Measurements from ENCODE around the gene PRSS16. TPM values are rescaled to one million over a fixed set of nuclear protein-coding genes. Genes with fewer than 3 reads are reported as not detected.

PRSS16 gene
- total RNA-seq, 1 experiment from 2014 or later, result 16.4 TPM

DNA sequence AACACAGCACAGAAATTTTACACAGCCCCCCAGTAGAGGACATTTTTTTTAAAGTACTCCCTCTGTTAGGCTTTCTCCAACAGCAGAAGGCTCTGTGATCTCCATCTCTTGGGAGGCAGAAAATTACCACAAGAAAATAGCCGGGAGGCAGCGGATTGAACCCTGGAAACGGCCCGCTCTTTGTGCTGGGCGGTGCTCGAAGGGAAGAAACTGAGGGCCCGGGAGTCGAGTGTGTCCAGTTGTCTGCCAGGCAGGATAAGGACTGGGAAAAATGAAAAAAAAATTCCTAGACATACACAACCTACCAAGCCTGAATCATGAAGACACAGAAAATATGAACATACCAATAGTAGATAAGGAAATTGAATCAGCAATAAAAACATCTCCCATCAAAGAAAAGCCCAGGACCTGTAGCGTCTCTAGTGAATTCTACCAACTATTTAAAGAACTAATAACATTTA is 33.1 kb downstream of the PRSS16 start:
- peak overlapping the region; percentile 67 for H3K27ac Mint-ChIP-seq (ENCODE audit: unreplicated experiment)
- TF ChIP-seq, protein P1, sequence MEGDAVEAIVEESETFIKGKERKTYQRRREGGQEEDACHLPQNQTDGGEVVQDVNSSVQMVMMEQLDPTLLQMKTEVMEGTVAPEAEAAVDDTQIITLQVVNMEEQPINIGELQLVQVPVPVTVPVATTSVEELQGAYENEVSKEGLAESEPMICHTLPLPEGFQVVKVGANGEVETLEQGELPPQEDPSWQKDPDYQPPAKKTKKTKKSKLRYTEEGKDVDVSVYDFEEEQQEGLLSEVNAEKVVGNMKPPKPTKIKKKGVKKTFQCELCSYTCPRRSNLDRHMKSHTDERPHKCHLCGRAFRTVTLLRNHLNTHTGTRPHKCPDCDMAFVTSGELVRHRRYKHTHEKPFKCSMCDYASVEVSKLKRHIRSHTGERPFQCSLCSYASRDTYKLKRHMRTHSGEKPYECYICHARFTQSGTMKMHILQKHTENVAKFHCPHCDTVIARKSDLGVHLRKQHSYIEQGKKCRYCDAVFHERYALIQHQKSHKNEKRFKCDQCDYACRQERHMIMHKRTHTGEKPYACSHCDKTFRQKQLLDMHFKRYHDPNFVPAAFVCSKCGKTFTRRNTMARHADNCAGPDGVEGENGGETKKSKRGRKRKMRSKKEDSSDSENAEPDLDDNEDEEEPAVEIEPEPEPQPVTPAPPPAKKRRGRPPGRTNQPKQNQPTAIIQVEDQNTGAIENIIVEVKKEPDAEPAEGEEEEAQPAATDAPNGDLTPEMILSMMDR (IDR thresholded peaks at IDR 0.05; ENCODE audit: insufficient read depth in 1 of 2, low read depth in 1 of 2, low read length in 1 of 2, severe bottlenecking in 1 of 2, unreplicated experiment in 1 of 2), result no peak
- H3K27me3 ChIP-seq (replicated peaks; ENCODE audit: control insufficient read depth, insufficient read depth, low read length), result no peaks in the 10 kb centered on the region
- ChIA-PET POLR2A (interaction anchor here (0.6 kb wide), 1 partner anchor 17 kb away, joined by 9 read pairs; no protein-coding TSS in a partner anchor), CTCF (interaction anchor here (0.6 kb wide), 1 partner anchor 900 kb away, joined by 3 read pairs; no protein-coding TSS in a partner anchor)
- H3K4me1 ChIP-seq, result no peaks in the 10 kb centered on the region
- H3K27me3 Mint-ChIP-seq (ENCODE audit: insufficient read depth, unreplicated experiment), result no peaks in the 10 kb centered on the region
- peaks cover 11% of the 10 kb centered on the region for H3K36me3 Mint-ChIP-seq (ENCODE audit: insufficient read depth, unreplicated experiment)
- H3K36me3 ChIP-seq (ENCODE audit: control insufficient read depth, insufficient read depth, low read length), result no peaks in the 10 kb centered on the region
- peak overlapping the region; percentile 86 for H3K4me3 Mint-ChIP-seq (ENCODE audit: unreplicated experiment)
- intact Hi-C loops (cut with micrococcal nuclease; ENCODE audit: unreplicated experiment), result loop anchor here (1.0 kb wide), 1 partner anchor 15 kb away; no protein-coding TSS in a partner anchor
- no peaks in the 10 kb centered on the region for H3K9me3 ChIP-seq
- BruUV-seq (replicated peaks), result no TSS peak
- H3K4me1 Mint-ChIP-seq (ENCODE audit: low read depth, unreplicated experiment), result peaks cover 6% of the 10 kb centered on the region
- DNase-seq, result no peak
- H3K9me3 Mint-ChIP-seq (ENCODE audit: unreplicated experiment), result no peaks in the 10 kb centered on the region
- peak overlapping the region; percentile 42 for H3K4me3 ChIP-seq (ENCODE audit: low read depth, low read length)

DNA sequence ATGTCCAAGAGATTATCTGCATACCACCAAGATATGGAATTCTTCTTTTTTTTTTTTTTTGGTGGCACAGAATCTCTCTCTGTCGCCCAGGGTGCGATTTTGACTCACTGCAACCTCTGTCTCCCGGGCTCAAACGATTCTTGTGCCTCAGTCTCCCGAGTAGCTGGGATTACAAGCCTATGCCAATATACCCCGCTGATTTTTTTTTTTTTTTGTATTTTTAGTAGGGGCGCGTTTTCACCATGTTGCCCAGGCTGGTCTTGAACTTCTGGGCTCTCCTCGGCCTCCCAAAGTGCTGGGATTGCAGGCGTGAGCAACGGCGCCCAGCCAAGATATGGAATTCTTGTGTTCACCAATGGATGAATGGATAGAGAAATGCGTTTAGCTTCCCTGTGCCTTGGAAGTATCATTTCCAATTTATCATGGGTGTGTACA is 33.6 kb downstream of the PRSS16 start:
- TF ChIP-seq, protein P1 (IDR thresholded peaks at IDR 0.05; ENCODE audit: insufficient read depth in 1 of 2, low read depth in 1 of 2, low read length in 1 of 2, severe bottlenecking in 1 of 2, unreplicated experiment in 1 of 2), result no peak
- H3K9me3 Mint-ChIP-seq (ENCODE audit: unreplicated experiment), result no peaks in the 10 kb centered on the region
- peak overlapping the region; percentile 42 for H3K4me3 ChIP-seq (ENCODE audit: low read depth, low read length)
- H3K27ac Mint-ChIP-seq (ENCODE audit: unreplicated experiment), result no peak overlapping the region
- POLR2A ChIA-PET, result interaction anchor here (0.5 kb wide), 1 partner anchor 15 kb away, joined by 4 read pairs; no protein-coding TSS in a partner anchor
- no peaks in the 10 kb centered on the region for H3K9me3 ChIP-seq
- H3K27me3 Mint-ChIP-seq (ENCODE audit: insufficient read depth, unreplicated experiment), result no peaks in the 10 kb centered on the region
- no peaks in the 10 kb centered on the region for H3K36me3 ChIP-seq (ENCODE audit: control insufficient read depth, insufficient read depth, low read length)
- DNase-seq, result no peak
- CTCF ChIA-PET, result interaction anchor here (0.6 kb wide), 1 partner anchor 900 kb away, joined by 3 read pairs; no protein-coding TSS in a partner anchor
- H3K4me3 Mint-ChIP-seq (ENCODE audit: unreplicated experiment), result peak overlapping the region; percentile 86
- no peaks in the 10 kb centered on the region for H3K27me3 ChIP-seq (replicated peaks; ENCODE audit: control insufficient read depth, insufficient read depth, low read length)
- peaks cover 6% of the 10 kb centered on the region for H3K4me1 Mint-ChIP-seq (ENCODE audit: low read depth, unreplicated experiment)
- BruUV-seq (replicated peaks), result no TSS peak
- intact Hi-C loops (cut with micrococcal nuclease; ENCODE audit: unreplicated experiment), result no loop called here
- peaks cover 11% of the 10 kb centered on the region for H3K36me3 Mint-ChIP-seq (ENCODE audit: insufficient read depth, unreplicated experiment)
- no peaks in the 10 kb centered on the region for H3K4me1 ChIP-seq

DNA sequence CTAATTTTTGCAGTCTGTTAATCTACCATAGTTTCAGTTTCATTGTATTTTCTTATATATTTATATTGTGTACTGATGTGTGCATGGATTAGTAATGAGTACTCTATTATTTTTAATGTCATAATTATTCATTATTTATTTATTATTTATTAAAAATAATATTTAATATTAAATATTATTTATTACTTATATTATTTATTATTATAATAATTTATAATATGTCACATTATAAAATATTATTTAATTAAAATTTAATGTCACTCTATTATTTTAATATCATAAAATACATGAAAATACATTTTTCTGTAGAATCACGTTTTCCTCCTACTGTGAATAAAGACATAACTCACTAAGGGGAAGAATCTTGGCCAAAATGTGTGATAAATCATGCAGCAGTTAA is 34.1 kb downstream of the PRSS16 start:
- DNase-seq, result no peak
- H3K4me3 ChIP-seq (ENCODE audit: low read depth, low read length), result no peak overlapping the region
- no peaks in the 10 kb centered on the region for H3K9me3 ChIP-seq
- Mint-ChIP-seq H3K27me3 (ENCODE audit: insufficient read depth, unreplicated experiment) (no peaks in the 10 kb centered on the region), H3K36me3 (ENCODE audit: insufficient read depth, unreplicated experiment) (peaks cover 11% of the 10 kb centered on the region), H3K4me3 (ENCODE audit: unreplicated experiment) (peak overlapping the region; percentile 86), H3K4me1 (ENCODE audit: low read depth, unreplicated experiment) (peaks cover 6% of the 10 kb centered on the region), H3K27ac (ENCODE audit: unreplicated experiment) (no peak overlapping the region), H3K9me3 (ENCODE audit: unreplicated experiment) (no peaks in the 10 kb centered on the region)
- TF ChIP-seq, protein P1 (IDR thresholded peaks at IDR 0.05; ENCODE audit: insufficient read depth in 1 of 2, low read depth in 1 of 2, low read length in 1 of 2, severe bottlenecking in 1 of 2, unreplicated experiment in 1 of 2), result no peak
- H3K36me3 ChIP-seq (ENCODE audit: control insufficient read depth, insufficient read depth, low read length), result no peaks in the 10 kb centered on the region
- ChIA-PET CTCF (no interaction called here), POLR2A (interaction anchor here (0.5 kb wide), 1 partner anchor 14 kb away, joined by 4 read pairs; no protein-coding TSS in a partner anchor)
- no peaks in the 10 kb centered on the region for H3K27me3 ChIP-seq (replicated peaks; ENCODE audit: control insufficient read depth, insufficient read depth, low read length)
- intact Hi-C loops (cut with micrococcal nuclease; ENCODE audit: unreplicated experiment), result no loop called here
- no peaks in the 10 kb centered on the region for H3K4me1 ChIP-seq
- BruUV-seq (replicated peaks), result no TSS peak

Data from Caco-2 (cell line).